Stimulated activated CD4-positive, alpha-beta T cell treated with anti-CD3 and anti-CD28 coated beads, Interleukin-12 subunit alpha, Interleukin-12 subunit beta, amount 100 ng/mL, for 24 hours (primary cell): ENCODE results near the gene GPR152.
A peak's percentile ranks its signal among the peaks of the same experiment; 100 is the strongest.
"Not testable (repeated sequence)": the region's sequence is repeated elsewhere in the genome, so short reads cannot be mapped to it uniquely, and the experiment has no call there.

ENCODE experiments used
- DNase-seq, 2 experiments: peaks; one replicate each; pipeline ENCODE4 v3.0.0-alpha.2; 2020; ENCODE audit warnings: low read depth in 2 of 2

GPR152 gene

DNA sequence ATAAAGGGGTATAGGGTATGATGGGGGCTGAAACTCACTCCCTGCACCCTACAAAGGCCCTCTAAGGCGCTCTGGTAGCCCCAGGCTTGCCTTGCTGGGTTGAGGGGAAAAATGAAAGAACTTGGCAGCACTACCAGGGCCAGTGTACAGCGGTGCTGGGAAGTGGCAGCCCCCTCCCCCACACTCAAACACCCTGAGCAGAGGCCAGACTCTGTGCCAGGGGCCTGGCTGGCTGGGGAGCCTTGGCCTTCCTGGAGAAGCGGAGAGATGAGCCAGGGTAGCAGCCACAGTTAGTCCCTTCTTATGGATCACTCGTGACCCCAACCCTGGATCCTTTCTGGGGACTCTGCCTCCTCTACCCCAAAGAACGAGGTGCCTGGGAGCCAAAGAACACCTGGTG lies 13.8 kb upstream of the GPR152 start:
- DNase-seq, result no peak

DNA sequence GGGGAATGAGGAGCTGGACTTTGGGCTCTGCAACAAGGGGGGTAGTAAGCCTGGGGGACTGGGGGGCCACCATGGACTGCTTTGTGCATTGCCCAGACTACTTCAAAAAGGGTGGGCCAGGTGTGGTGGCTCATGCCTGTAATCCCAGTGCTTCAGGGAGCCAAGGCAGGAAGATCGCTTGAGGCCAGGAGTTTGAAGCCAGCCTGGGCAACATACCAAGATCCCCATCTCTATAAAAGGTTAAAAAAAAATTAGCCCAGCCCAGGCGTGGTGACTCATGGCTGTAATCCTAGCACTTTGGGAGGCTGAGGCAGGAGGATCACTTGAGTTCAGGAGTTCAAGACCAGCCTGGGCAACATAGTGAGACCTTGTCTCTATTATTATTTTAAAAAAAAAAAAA lies 13.0 kb upstream of the GPR152 start:
- DNase-seq, result not testable (repeated sequence)

DNA sequence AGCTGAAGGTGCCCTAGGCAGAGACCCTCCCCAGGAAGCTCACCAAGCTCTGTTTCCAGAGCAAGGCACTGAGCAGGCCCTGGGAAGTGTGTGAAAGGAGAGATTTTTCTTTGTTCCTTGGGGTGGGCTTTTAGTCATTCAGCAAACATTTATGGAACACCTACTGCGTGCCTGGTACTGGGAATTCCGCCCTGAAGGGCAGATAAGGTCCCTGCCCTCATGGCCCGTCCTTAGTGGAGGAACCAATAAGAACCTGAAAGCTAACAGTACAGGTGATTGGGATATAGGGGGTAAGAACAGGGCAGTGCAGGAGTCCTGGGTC lies 12.6 kb upstream of the GPR152 start:
- no peak for DNase-seq

DNA sequence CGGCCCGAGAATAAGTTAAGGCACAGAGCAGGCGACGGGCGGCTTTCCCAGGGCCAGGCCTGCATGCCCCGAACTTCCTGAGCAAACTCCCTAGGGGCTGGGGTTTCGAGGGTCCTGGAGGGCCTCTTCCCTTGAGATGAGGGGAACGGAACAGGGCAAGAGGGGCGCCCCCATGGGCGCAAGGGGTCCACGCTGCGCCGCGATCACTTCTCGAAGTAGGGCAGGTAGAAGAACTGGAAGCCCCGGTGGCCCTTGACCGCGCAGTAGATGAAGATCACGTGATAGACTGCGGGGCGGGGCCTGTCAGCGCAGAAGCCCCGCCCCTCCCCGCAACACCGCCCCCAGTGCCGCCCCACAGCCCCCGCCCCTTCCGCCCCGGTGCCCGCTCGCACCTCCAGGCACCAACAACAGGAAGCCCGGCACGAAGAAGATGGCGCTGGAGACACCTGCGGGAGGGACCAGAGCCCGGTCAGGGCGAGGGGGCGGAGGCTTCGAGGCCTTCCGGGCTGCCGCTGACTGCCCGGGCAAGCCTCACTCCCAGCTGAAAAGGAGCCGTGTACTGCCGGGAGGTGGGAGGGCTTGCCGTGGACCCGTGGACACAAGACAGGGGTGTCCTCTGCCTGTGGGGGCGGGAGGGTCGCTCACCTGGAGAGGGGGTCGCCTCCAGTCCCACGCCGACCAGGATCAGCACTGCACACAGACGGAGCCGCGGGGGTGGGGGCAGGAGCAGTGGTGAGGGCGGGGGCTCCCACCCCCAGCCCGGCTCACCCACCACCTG lies 12.1 kb upstream of the GPR152 start:
- peak; percentile 78 to 87 for DNase-seq

DNA sequence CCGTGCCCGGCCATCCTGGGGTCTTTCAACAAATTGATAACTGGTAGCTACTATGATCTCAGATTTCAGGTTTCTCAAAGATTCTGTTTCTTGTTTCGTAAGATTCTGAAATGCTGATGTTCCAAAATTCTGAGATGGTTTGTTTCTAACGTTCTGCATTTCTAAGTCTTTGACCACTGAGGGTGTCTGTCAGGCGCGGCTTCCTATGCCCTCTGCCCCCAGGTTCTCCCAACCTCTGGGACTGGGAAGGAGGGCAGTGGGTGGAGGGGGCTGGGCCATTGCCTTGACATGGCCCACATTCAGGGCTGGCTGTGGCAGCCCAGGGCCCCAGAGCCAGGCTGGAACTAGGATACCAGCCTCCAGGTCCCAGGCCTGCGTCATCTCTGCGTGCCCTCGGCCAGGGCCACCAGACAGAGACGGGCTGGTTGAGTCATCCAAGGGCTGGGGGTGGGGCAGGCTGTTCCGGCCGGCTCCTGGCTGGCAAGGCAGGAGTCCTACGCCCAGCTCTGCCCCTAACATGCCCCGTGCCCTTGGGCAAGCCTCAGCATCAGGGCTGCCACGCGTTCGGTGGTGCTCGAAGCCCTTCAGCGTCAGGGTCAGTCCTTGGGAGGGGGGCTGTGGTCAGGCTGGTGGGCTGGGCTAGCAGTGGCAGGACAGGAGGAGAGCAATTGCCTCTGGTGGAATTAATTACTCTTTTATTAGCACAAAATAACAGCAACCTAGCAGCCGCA lies 11.3 kb upstream of the GPR152 start:
- DNase-seq, result no peak

DNA sequence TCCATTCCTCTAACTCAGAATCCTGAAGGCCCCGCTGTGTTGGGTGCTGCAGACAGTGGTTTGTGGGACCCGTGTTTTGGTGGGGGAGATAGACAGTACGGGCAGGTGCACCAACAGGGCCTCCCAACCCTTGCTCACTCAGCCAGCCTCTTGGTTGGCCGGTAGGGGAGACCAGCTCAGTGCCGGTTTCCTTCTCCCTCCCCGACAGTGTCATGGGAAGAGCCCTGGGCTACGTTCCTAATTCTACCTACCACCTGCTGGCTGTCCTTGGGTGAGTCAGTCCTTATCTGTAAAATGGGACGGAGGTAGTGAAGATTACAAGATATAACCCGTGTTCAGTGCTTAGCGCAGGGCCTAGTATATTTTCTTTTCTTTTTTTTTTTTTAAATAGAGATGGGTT lies 10.7 kb upstream of the GPR152 start:
- no peak for DNase-seq

DNA sequence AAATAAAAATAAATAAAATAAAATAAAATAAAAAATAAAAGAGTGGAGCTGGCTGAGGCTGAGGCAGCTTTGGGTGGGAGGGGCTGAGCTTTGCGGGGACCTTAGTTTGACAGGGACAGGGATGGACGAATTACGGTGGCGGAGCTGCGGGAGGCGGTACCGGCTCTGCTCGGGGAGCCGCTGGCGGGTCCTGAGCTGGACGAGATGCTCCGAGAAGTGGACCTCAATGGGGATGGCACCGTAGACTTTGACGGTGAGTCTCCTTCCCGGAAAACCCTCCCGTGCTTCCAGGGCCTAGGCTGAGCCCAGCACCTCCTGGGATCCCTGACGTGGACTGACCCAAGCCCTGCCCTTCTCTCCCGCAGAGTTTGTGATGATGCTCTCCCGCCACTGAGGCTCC lies 5.7 kb upstream of the GPR152 start:
- DNase-seq, result no peak

DNA sequence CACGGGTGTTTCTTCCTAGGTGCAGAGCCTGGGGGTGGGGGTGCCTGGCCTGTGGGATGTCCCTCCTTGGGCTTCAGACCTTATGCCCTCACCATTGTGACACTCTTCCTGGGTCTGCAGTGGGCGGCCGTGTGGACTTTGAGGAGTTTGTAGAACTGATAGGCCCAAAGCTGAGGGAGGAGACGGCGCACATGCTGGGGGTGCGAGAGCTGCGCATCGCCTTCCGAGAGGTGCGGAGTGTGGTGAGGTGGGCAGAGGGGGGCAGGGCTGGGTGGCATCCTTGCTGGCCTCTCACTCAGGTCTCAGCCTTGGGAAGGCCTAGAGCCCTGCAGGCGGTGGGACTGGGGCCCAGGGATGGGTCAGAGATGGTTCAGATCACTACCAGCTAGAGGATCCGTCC lies 4.9 kb upstream of the GPR152 start:
- DNase-seq, result no peak

DNA sequence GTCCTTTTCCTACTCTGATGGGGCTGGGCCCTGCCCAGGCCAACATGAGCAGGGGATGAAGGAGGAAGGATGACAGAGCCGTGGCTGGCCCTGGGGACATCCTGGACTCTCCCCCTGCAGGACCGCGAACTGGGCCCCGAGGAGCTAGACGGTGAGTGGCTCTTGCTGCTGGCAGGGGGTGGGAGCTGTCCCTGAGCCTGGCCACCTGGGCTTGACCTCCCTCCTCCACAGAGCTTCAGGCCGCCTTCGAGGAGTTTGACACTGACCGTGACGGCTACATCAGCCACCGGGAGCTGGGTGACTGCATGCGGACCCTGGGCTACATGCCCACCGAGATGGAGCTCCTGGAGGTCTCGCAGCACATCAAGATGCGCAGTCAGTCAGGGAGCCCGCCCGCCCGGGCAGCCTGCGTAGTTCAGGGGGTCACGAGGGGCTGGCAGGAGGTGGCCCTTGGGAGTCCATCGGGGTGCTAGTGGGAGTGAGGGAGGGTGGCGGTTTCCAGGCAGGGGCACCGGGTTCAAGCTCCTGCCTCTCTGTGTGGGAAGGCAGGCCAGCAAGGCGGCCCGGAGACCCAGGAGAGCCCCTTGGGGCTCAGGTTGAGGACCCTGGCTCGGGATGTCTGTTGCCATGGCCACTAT lies 3.7 kb upstream of the GPR152 start:
- no peak for DNase-seq

DNA sequence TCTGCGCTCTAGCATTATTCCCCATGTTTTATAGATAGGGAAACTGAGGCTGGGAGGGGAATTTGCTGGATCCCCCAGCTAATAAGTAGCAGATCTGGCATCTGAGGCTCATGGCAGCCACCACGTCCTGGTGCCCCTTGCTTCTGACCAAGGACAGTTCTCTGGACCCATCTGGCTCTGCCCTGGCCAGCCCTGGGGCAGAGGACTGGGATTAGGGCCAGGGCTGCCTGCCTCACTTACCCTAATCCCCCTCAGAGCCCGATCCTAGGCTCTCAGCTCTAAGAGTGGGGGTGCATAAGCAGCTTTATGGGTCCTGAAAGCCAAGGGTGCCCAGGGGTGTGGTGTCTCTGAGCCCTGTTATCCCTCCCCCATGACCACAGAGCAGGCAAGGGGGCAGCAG lies 2.5 kb upstream of the GPR152 start, which contains the start of gene CABP4:
Gene CABP4 (plus strand): TSS at position 301 of the 400 bp plus-strand sequence. CDS start 70 bp downstream, at position 371.
- no peak for DNase-seq

DNA sequence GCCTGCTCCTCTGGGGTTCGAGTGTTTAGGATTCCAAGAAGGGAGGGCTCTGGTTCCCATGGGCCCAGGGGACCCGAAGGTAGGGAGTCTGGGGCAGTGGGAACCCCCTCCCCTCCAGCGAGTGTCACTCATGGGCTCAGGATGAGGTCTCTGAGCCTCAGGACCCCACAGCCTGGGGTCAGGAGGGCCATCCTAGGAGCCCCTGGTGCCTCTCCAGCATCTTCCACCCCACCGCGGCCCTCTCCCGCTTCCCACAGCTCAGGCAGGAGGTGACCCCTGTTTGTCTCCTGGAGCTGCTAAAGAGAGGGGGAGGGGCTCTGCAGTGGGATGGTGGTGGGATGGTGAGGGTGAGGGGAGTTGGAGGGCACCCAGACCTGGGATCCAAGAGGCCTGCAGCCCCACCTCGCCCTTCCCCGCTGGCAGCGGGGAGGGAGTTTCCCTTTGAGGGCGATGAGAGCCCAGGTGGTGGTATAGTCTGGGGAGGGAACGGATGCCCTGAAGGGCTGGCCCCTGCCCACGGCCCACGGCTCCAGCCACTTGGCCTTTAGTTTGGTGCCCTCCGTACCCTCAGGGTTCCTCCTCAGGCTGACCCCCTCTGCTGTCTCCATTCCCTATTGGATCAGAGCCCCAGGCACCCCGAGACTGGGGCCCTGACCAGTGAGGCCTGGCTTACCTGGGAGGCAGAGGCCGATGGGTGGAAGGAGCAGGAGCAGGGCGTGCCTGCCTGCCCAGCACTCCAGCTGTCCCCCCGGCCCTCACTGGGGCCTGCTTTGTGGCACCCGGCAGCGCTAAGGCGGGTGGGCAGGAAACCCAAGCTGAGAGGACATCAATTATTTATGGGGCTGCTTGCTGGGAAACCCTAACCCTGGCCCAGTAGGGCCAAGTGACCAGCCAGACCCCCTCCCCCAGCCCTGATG lies 1.5 kb upstream of the GPR152 start:
- DNase-seq, result no peak

DNA sequence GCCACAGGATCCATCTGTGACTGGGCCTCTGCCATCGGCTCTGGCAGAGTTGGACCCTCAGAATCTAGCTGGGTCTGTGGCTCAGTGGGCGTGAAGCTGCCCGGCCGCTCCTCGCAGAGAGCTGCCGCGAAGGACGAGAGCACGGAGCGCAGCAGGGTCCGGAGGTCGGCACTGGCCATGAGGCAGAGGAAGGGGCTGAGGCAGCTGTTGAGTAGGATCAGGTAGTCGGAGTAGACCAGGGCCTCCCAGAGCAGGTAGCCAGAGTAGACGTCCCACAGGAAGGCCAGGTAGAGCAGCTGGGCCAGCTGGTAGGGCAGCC lies 912 bp downstream of the GPR152 start:
- DNase-seq, result no peak

DNA sequence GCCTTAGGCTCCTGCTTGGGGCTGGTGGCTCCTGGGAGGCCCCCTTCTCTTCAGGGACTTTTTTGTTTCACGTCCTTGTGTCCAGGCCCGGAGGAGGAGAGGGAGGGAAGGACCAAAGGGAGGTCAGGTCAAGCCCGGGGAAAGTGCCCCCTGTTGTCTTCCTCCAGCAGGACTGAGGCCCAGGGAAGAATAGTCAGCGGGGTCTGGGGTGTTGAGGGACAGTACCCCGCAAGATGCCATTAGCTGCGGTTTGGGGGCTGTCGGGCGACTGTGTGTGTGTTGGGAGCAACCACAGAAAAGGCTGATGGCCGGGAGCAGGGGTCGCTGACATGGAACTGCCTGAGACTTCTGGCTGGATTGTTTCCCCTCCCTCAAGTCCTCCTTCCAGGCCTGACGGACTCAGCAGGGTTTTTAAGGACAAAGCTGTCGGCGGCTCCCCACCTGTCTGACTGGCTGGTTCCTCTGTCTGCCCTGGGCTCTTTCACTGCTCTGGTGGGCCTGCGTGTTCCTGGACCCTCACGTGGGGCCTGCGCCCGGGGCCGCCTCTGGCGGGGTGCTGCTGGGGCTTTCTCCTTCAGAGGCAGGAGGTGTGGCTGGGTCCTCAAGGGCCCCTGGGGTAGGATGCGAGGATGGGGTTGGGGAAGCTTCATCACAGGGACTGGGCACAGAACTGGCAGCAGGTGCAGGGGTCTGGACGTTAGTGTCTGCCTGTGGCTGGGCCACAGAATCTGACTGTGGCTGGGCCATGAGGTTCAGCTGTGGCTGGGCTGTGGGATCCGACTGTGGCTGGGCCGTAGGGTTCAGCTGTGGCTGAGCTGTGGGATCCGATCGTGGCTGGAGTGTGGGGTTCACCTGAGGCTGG lies 1.5 kb downstream of the GPR152 start:
- DNase-seq, result no peak

DNA sequence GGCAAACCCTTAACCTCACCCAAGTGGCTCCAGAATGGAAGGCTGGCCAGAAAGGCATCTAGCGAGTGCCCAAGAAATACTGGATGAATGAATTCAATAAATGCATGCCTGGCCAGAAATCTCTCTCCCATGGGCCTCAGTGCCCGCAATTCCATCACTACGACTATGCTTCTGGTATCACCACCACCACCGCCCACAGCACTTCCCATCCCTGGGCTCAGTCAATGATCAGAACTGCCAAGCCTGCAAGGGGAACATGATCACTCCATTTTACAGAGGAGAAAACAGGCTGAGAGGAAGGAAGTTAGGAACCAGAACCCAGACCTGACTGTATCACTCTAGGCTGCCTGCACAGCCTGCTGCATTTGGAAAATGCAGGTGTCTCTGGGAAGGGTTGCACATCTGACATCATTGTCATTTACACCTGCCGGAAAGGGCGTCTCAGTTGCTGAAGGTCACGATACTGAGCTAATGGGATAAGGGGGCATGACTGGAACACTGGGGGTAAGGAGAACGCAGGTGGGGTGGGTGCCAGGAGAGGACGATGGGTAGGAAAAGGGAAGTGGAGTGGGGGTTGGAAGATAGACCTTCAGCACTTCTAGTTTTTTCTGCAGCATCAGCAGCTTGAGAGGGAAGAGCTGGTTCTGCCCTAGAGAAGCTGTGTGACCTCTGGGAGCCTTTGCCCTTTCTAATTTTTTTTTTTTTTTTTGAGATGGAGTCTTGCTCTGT lies 3.2 kb downstream of the GPR152 start:
- no peak for DNase-seq

DNA sequence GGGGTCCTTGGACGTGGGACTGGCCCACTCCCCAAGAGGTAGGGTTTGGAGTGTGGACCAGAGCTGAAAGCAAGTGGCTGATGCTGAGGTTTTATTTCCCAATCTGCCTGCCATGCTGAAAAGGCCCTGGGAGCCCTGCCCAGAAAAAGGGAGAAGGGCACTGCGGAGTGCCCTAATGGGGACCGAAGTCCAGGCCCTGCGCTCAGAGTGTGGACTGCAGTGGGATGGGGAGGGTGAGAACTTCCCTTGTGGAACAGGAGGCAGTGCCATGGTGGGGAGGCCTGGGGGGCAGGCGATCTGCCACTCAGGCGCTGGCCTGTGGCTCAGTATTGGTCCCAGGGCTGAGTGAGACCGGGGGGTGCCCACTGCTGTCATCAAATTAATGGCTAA lies 4.3 kb downstream of the GPR152 start:
- no peak for DNase-seq

DNA sequence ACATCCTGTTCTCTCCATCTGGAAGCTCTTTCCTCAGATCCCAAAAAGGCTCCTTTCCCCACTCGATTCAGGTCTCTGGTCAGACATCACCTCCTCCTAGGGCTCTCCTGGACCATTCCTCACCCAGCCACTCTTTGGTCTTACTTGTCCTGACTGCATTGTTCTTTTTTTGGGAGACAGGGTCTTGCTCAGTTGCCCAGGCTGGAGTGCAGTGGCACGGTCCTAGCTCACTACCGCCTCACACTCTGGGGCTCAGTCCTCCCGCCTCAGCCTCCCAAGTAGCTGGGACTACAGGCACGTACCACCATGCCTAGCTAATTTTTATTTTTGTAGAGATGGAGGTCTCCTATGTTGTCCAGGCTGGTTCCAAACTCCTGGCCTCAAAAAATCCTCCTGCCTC lies 7.0 kb downstream of the GPR152 start:
- DNase-seq, result no peak

DNA sequence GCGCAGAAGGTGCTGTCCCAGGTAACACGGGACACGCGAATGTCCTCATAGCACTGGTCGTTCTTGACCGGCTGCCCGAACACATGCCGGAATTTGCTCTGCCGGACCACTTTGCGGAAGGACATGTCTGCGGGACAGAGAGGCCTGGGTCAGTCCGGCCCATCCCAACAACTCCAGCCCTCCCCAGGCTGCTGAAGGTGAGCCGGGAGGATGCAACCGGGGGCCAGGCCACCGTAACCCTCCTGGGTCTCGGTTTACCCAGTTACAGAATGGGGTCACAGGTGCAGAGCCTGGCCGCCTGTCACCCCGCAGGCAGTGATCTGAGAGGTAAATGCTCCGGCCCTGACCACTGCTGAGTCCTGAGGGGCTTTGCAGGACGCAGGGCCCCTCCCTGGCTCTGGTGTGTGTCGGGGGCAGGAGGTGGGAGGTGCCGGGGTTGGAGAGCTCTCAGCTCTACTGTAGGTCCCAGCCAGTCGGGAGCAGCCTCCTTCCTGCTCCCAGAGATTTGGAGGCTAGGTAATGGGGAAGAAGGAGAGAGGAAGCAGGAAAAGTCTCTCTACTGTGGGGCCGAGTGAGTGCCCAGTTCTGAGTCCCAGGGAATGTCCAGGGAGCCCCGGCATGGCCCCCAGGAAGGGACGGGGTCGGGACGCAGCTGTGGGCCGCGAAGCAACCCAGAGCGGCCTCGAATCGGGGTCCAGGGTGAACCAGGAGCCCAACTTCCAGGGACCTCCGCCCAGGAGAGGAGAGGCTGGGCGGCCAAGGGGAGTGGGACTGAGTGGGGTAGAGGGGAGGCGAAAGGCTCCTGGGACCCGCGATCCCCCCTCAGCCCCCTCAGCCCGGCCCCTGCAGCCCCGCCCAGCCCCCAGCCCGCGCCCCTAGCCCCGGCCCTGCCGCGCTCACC lies 9.8 kb downstream of the GPR152 start:
- no peak for DNase-seq

DNA sequence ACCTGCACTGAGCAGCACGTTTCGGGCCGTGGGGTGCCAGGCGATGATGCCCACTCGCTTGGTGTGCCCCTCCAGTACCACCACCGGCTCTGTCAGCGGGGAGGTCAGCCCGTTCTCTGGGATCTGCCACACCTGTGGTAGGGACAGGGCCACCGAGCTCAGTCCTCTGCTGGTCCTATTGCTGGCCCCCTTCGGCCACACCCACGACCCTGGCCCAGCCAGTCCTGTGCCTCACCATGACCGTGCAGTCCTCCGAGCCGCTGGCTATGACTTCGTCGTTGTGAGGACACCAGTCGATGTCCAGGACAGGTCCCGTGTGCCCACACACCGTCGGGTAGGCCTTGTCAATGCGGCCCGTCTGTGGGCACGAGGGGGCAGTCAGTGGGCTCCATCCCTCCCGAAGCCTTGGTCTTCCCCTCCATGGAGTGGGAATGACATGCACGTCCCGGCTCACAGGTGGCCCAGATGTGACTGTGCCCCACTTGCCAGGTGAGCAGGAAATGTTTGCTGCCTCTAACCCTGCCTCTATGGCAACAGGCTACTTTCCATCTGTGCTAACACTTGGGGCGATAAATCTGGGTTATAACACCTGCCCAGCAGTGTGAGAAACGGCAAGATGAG lies 10.7 kb downstream of the GPR152 start:
- DNase-seq, result no peak

DNA sequence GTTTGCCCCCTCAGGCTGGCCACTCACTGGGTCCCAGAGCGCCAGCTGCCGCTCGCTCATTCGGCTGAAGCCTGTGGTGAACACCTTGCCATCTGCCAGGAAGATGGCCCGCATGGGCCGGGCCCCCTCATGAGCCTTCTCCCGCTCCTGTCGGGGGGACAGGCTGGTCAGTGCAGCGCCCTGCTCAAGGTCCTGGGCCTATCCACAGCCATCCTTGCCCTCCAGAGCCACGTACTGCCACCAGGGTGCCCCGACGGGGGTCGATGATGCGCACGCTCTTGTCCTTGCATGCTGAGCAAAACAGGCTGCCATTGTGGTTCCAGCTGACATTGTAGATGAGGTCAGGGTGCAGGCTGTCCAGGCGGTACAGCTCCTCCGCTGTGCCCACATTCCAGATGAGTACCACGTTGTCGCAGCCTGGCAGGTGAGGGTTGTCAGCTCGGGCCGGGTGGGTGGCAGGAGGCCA lies 11.4 kb downstream of the GPR152 start:
- no peak for DNase-seq
